ENCODE measurements around the gene MROH2A.
"Not testable (repeated sequence)": the region's sequence is repeated elsewhere in the genome, so short reads cannot be mapped to it uniquely, and the experiment has no call there.

The MROH2A gene

GRCh38 chr2:233866479-233866878 lies 88.3 kb downstream of the MROH2A start:
- no peak for ATAC-seq
- no peak for TF ChIP-seq ZFP3 (CRISPR knock-in tag; IDR thresholded peaks at IDR 0.05)
- no peak for TF ChIP-seq SNAI2 (CRISPR knock-in tag; IDR thresholded peaks at IDR 0.05)
- TF ChIP-seq TOX (CRISPR knock-in tag; IDR thresholded peaks at IDR 0.05; ENCODE audit: borderline replicate concordance), result no peak
- TF ChIP-seq ZNF565 (CRISPR knock-in tag; conservative IDR thresholded peaks at IDR 0.05; ENCODE audit: low read depth), result no peak

GRCh38 chr2:233867993-233868532 lies 89.9 kb downstream of the MROH2A start, which contains the start of gene MSL3B:
Gene MSL3B, minus strand, starts transcription at chr2:233868386.
- TF ChIP-seq ESRRG (CRISPR knock-in tag; IDR thresholded peaks at IDR 0.05) (no peak), GLIS3 (CRISPR knock-in tag; IDR thresholded peaks at IDR 0.05) (no peak), ZFP3 (CRISPR knock-in tag; IDR thresholded peaks at IDR 0.05) (no peak), SNAI2 (CRISPR knock-in tag; IDR thresholded peaks at IDR 0.05) (no peak), POU6F1 (CRISPR knock-in tag; IDR thresholded peaks at IDR 0.05; ENCODE audit: borderline replicate concordance, low read depth) (no peak), CREB5 (CRISPR knock-in tag; IDR thresholded peaks at IDR 0.05; ENCODE audit: low read depth) (no peak), TSHZ2 (CRISPR knock-in tag; IDR thresholded peaks at IDR 0.05) (no peak), PATZ1 (CRISPR knock-in tag; IDR thresholded peaks at IDR 0.05; ENCODE audit: borderline replicate concordance) (no peak), ZNF8 (CRISPR knock-in tag; IDR thresholded peaks at IDR 0.05) (no peak), OSR1 (CRISPR knock-in tag; IDR thresholded peaks at IDR 0.05) (no peak), CSRNP3 (CRISPR knock-in tag; IDR thresholded peaks at IDR 0.05) (no peak), TCF4 (CRISPR knock-in tag; IDR thresholded peaks at IDR 0.05; ENCODE audit: borderline replicate concordance) (no peak)
- ATAC-seq, result no peak

- TF ChIP-seq GLIS3 (CRISPR knock-in tag; IDR thresholded peaks at IDR 0.05), result no peak
- TF ChIP-seq ESRRG (CRISPR knock-in tag; IDR thresholded peaks at IDR 0.05), result no peak
- no peak for TF ChIP-seq ZFP30 (CRISPR knock-in tag; IDR thresholded peaks at IDR 0.05)
- no peak for TF ChIP-seq ZNF70 (CRISPR knock-in tag; IDR thresholded peaks at IDR 0.05)
- no peak for TF ChIP-seq CSDC2 (CRISPR knock-in tag; IDR thresholded peaks at IDR 0.05)
- no peak for TF ChIP-seq ZNF8 (CRISPR knock-in tag; IDR thresholded peaks at IDR 0.05)
- TF ChIP-seq ARNTL (CRISPR knock-in tag; IDR thresholded peaks at IDR 0.05; ENCODE audit: borderline replicate concordance, low read depth), result no peak
- TF ChIP-seq ZFP3 (CRISPR knock-in tag; IDR thresholded peaks at IDR 0.05), result no peak
- TF ChIP-seq SNAI2 (CRISPR knock-in tag; IDR thresholded peaks at IDR 0.05), result no peak
- no peak for TF ChIP-seq CSRNP3 (CRISPR knock-in tag; IDR thresholded peaks at IDR 0.05)
- TF ChIP-seq CREB5 (CRISPR knock-in tag; IDR thresholded peaks at IDR 0.05; ENCODE audit: low read depth), result no peak
- ATAC-seq, result no peak
These were observed 93.3 kb downstream of the MROH2A start for GRCh38 chr2:233871432-233871831.

GRCh38 chr2:233872125-233872524 lies 94.0 kb downstream of the MROH2A start:
- not testable (repeated sequence) for ATAC-seq

Measured in SK-N-SH treated with all-trans-retinoic acid at 6 μM for 48 hours (cell line).